ENCODE measurements around the gene BARHL2. TPM values are rescaled to one million over a fixed set of nuclear protein-coding genes. Genes with fewer than 3 reads are reported as not detected.
A peak's percentile ranks its signal among the peaks of the same experiment; 100 is the strongest.

BARHL2 gene
- total and polyA plus RNA-seq, 2 donors from 2014 or later: not detected

DNA sequence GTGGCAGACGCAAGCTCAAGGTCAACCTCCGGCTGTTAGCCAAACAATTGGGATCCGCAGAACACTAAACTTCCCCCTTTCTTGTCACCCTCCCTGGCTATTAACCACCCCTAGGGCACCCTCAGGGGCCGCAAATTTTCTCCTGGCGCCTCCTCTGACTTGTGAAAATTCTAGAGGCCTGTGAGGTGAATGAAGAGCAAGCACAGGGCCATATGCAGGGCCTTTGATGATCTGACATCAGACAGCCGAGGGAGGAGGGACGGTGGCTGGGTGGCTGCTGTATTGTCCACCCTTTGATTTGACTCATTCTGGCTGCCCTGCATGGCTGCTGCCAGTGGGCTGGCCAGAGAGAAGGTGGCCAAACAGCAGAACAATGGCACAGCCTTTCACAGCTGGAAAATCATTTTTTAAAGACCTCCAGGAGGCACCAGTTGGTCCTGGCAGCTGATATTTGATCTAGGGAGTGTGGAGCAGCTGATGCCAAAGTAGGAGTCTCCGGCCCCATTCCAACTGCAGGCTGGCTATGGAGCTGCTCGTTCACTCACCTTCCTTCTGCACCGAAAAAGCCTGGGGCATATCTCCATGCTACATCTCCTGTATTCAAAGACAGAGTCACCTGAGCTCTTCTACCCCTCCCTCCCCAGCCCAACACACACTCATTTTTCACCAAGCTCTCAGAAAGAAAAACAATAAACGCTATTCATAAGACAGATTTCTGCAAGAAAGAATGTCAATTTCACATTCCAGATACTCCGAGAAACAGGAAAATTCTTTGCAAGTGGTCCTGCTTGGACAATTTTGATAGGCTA lies 44.9 kb upstream of the BARHL2 start:
- Histone ChIP-seq H3K4me3 (ENCODE audit: low read length in 3 of 3) (no peak overlapping the region), H3K27ac (ENCODE audit: low read depth in 2 of 2, low read length in 2 of 2) (no peak overlapping the region), H3K4me1 (ENCODE audit: control insufficient read depth in 2 of 3, insufficient read depth in 2 of 3, low read depth in 1 of 3, low read length in 3 of 3) (no peaks in the 10 kb centered on the region), H3K9me3 (ENCODE audit: control insufficient read depth in 2 of 3, insufficient read depth in 1 of 3, low read length in 3 of 3) (no peaks in the 10 kb centered on the region), H3K9ac (ENCODE audit: low read length in 3 of 3) (no peak overlapping the region), H3K27me3 (ENCODE audit: control insufficient read depth, insufficient read depth, low read length) (no peaks in the 10 kb centered on the region), H3K36me3 (ENCODE audit: control insufficient read depth in 2 of 3, insufficient read depth in 3 of 3, low read length in 3 of 3) (no peaks in the 10 kb centered on the region)
- TF ChIP-seq, protein P1, sequence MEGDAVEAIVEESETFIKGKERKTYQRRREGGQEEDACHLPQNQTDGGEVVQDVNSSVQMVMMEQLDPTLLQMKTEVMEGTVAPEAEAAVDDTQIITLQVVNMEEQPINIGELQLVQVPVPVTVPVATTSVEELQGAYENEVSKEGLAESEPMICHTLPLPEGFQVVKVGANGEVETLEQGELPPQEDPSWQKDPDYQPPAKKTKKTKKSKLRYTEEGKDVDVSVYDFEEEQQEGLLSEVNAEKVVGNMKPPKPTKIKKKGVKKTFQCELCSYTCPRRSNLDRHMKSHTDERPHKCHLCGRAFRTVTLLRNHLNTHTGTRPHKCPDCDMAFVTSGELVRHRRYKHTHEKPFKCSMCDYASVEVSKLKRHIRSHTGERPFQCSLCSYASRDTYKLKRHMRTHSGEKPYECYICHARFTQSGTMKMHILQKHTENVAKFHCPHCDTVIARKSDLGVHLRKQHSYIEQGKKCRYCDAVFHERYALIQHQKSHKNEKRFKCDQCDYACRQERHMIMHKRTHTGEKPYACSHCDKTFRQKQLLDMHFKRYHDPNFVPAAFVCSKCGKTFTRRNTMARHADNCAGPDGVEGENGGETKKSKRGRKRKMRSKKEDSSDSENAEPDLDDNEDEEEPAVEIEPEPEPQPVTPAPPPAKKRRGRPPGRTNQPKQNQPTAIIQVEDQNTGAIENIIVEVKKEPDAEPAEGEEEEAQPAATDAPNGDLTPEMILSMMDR (IDR thresholded peaks at IDR 0.05; ENCODE audit: borderline replicate concordance, extremely low read depth, insufficient read depth): no peak
- FAIRE-seq: no peak
- intact Hi-C loops (cut with DNase I): no loop called here
- peak in 3 of 5 donors; percentile 15 to 27 (median 18) for DNase-seq

DNA sequence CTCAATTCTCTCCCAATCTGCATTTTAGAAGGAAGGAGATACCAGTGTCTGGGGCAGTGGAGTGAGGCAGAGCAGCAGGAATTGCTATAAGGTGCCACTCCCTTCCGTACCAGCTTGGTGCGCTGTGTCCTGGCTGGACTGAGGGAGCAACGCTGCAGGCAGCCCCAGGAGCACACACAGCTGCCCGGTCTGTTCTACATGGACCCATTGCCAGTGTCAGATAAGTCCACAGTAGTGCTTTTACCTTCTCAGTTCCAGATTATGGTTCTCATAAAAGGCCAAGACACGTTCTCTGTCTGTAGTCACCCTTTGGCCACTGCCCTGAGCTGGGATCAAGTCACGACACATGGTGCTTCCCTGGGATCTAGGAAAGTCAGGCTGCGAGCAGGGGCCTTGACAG lies 44.1 kb upstream of the BARHL2 start:
- H3K27ac ChIP-seq (ENCODE audit: low read depth in 2 of 2, low read length in 2 of 2): no peak overlapping the region
- H3K36me3 ChIP-seq (ENCODE audit: control insufficient read depth in 2 of 3, insufficient read depth in 3 of 3, low read length in 3 of 3): no peaks in the 10 kb centered on the region
- H3K9me3 ChIP-seq (ENCODE audit: control insufficient read depth in 2 of 3, insufficient read depth in 1 of 3, low read length in 3 of 3): no peaks in the 10 kb centered on the region
- FAIRE-seq (no peak), DNase-seq (no peak)
- no peak overlapping the region for H3K9ac ChIP-seq (ENCODE audit: low read length in 3 of 3)
- TF ChIP-seq, protein P1 (IDR thresholded peaks at IDR 0.05; ENCODE audit: borderline replicate concordance, extremely low read depth, insufficient read depth): no peak
- intact Hi-C loops (cut with DNase I): no loop called here
- no peak overlapping the region for H3K4me3 ChIP-seq (ENCODE audit: low read length in 3 of 3)
- H3K27me3 ChIP-seq (ENCODE audit: control insufficient read depth, insufficient read depth, low read length): no peaks in the 10 kb centered on the region
- H3K4me1 ChIP-seq (ENCODE audit: control insufficient read depth in 2 of 3, insufficient read depth in 2 of 3, low read depth in 1 of 3, low read length in 3 of 3): no peaks in the 10 kb centered on the region

DNA sequence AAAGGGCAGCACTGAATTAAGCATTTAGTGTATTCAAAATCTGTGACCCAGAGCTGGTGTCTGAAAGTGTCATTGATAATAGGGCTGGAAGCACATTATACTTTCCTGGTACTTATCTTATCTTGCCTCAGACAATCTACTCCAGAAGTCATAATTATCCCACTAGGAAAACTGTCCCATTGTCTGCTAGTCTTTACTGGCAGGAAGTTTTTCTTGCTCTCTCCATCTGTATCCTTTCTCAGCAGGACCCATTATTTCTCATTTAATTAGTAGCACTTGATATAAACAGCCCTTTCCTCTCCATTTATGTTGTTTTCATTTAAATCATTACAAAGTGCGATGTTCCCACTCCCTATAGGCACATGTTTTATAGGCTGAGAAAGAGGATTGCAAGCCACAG lies 36.5 kb upstream of the BARHL2 start:
- Histone ChIP-seq H3K4me1 (ENCODE audit: control insufficient read depth in 2 of 3, insufficient read depth in 2 of 3, low read depth in 1 of 3, low read length in 3 of 3) (no peaks in the 10 kb centered on the region), H3K27ac (ENCODE audit: low read depth in 2 of 2, low read length in 2 of 2) (no peak overlapping the region), H3K9ac (ENCODE audit: low read length in 3 of 3) (no peak overlapping the region), H3K36me3 (ENCODE audit: control insufficient read depth in 2 of 3, insufficient read depth in 3 of 3, low read length in 3 of 3) (no peaks in the 10 kb centered on the region), H3K27me3 (ENCODE audit: control insufficient read depth, insufficient read depth, low read length) (no peaks in the 10 kb centered on the region), H3K9me3 (ENCODE audit: control insufficient read depth in 2 of 3, insufficient read depth in 1 of 3, low read length in 3 of 3) (no peaks in the 10 kb centered on the region), H3K4me3 (ENCODE audit: low read length in 3 of 3) (no peak overlapping the region)
- FAIRE-seq (no peak), DNase-seq (no peak)
- intact Hi-C loops (cut with DNase I): no loop called here
- TF ChIP-seq, protein P1 (IDR thresholded peaks at IDR 0.05; ENCODE audit: borderline replicate concordance, extremely low read depth, insufficient read depth): no peak
